GM18499 (cell line): ENCODE data around the gene FUT6.

Source experiments
- ATAC-seq: cut with Tn5 transposase; IDR thresholded peaks from one replicate; pipeline ENCODE4 v1.9.1; 2021; ENCODE audit warnings: moderate number of reproducible peaks; ENCODE audit not compliant: insufficient read depth, unreplicated experiment

The FUT6 gene

GRCh38 chr19:5828661-5829566 lies 10.6 kb downstream of the FUT6 start:
- ATAC-seq = no peak

- ATAC-seq = peak; percentile 42
Observed at GRCh38 chr19:5827891-5828660, 11.4 kb downstream of the FUT6 start.

- no peak for ATAC-seq
Observed at GRCh38 chr19:5827342-5827890, 12.1 kb downstream of the FUT6 start.

- no peak for ATAC-seq
Observed at GRCh38 chr19:5826531-5827341, 12.8 kb downstream of the FUT6 start.

- ATAC-seq = no peak
Observed at GRCh38 chr19:5825178-5825577, 14.3 kb downstream of the FUT6 start.

GRCh38 chr19:5824751-5825150 lies 14.8 kb downstream of the FUT6 start:
- ATAC-seq = no peak

GRCh38 chr19:5823579-5824281 lies 15.8 kb downstream of the FUT6 start:
- no peak for ATAC-seq

- ATAC-seq = no peak
Observed at GRCh38 chr19:5822181-5822844, 17.2 kb downstream of the FUT6 start.

GRCh38 chr19:5821521-5822180 lies 17.9 kb downstream of the FUT6 start:
- ATAC-seq = no peak

- ATAC-seq = no peak
Observed at GRCh38 chr19:5820785-5821184, 18.7 kb downstream of the FUT6 start.

GRCh38 chr19:5818594-5818993 lies 20.9 kb downstream of the FUT6 start:
- ATAC-seq = no peak

- no peak for ATAC-seq
Observed at GRCh38 chr19:5817218-5817617, 22.3 kb downstream of the FUT6 start.

GRCh38 chr19:5814852-5815246 lies 24.7 kb downstream of the FUT6 start:
- ATAC-seq = no peak

GRCh38 chr19:5814123-5814851 lies 25.2 kb downstream of the FUT6 start:
- ATAC-seq = no peak

GRCh38 chr19:5811117-5811516 lies 28.4 kb downstream of the FUT6 start:
- no peak for ATAC-seq

- no peak for ATAC-seq
Observed at GRCh38 chr19:5809469-5809868, 30.0 kb downstream of the FUT6 start.

GRCh38 chr19:5809053-5809452 lies 30.4 kb downstream of the FUT6 start:
- ATAC-seq = no peak
